ENCODE results near the gene MTG2. TPM values are rescaled to one million over a fixed set of nuclear protein-coding genes. Genes with fewer than 3 reads are reported as not detected.

Gene MTG2
- total RNA-seq, 1 donor from 2014 or later = 29.3 TPM

GRCh38 chr20:62208061-62208794 lies 25.4 kb downstream of the MTG2 start:
- Mint-ChIP-seq H3K27ac (ENCODE audit: unreplicated experiment) (no peak overlapping the region), H3K4me3 (ENCODE audit: unreplicated experiment) (no peak overlapping the region), H3K9me3 (ENCODE audit: unreplicated experiment) (no peaks in the 10 kb centered on the region), H3K27me3 (ENCODE audit: unreplicated experiment) (peaks cover 2% of the 10 kb centered on the region), H3K4me1 (ENCODE audit: unreplicated experiment) (peaks cover 12% of the 10 kb centered on the region), H3K36me3 (ENCODE audit: unreplicated experiment) (no peaks in the 10 kb centered on the region)
- no peak for DNase-seq (ENCODE audit: extremely low spot score, unreplicated experiment)
- no peak for TF ChIP-seq CTCF (IDR thresholded peaks at IDR 0.05)

GRCh38 chr20:62208795-62209755 lies 26.2 kb downstream of the MTG2 start:
- Mint-ChIP-seq H3K4me3 (ENCODE audit: unreplicated experiment) (no peak overlapping the region), H3K27me3 (ENCODE audit: unreplicated experiment) (peaks cover 2% of the 10 kb centered on the region), H3K36me3 (ENCODE audit: unreplicated experiment) (no peaks in the 10 kb centered on the region), H3K27ac (ENCODE audit: unreplicated experiment) (no peak overlapping the region), H3K4me1 (ENCODE audit: unreplicated experiment) (peaks cover 7% of the 10 kb centered on the region), H3K9me3 (ENCODE audit: unreplicated experiment) (no peaks in the 10 kb centered on the region)
- DNase-seq (ENCODE audit: extremely low spot score, unreplicated experiment) = no peak
- TF ChIP-seq CTCF (IDR thresholded peaks at IDR 0.05) = no peak

- Mint-ChIP-seq H3K4me1 (ENCODE audit: unreplicated experiment) (peaks cover 7% of the 10 kb centered on the region), H3K4me3 (ENCODE audit: unreplicated experiment) (no peak overlapping the region), H3K9me3 (ENCODE audit: unreplicated experiment) (no peaks in the 10 kb centered on the region), H3K27ac (ENCODE audit: unreplicated experiment) (no peak overlapping the region), H3K27me3 (ENCODE audit: unreplicated experiment) (peaks cover 8% of the 10 kb centered on the region), H3K36me3 (ENCODE audit: unreplicated experiment) (no peaks in the 10 kb centered on the region)
- no peak for TF ChIP-seq CTCF (IDR thresholded peaks at IDR 0.05)
- no peak for DNase-seq (ENCODE audit: extremely low spot score, unreplicated experiment)
Observed at GRCh38 chr20:62209850-62210495, 27.1 kb downstream of the MTG2 start.

- Mint-ChIP-seq H3K4me1 (ENCODE audit: unreplicated experiment) (peaks cover 7% of the 10 kb centered on the region), H3K27ac (ENCODE audit: unreplicated experiment) (no peak overlapping the region), H3K9me3 (ENCODE audit: unreplicated experiment) (no peaks in the 10 kb centered on the region)
Observed at GRCh38 chr20:62210496-62210855, 27.6 kb downstream of the MTG2 start.

More at GRCh38 chr20:62210496-62210855, 27.6 kb downstream of the MTG2 start:
- H3K36me3 Mint-ChIP-seq (ENCODE audit: unreplicated experiment) = no peaks in the 10 kb centered on the region
- no peak for DNase-seq (ENCODE audit: extremely low spot score, unreplicated experiment)
- no peak overlapping the region for H3K4me3 Mint-ChIP-seq (ENCODE audit: unreplicated experiment)
- TF ChIP-seq CTCF (IDR thresholded peaks at IDR 0.05) = no peak
- H3K27me3 Mint-ChIP-seq (ENCODE audit: unreplicated experiment) = peaks cover 8% of the 10 kb centered on the region

All from osteocyte (in vitro differentiated cells).